ENCODE data around the gene DOK5. TPM values are rescaled to one million over a fixed set of nuclear protein-coding genes. Genes with fewer than 3 reads are reported as not detected.

Gene DOK5
- total and polyA plus RNA-seq, 12 donors, result 0.51 to 21.1 (median 9.1) TPM

DNA sequence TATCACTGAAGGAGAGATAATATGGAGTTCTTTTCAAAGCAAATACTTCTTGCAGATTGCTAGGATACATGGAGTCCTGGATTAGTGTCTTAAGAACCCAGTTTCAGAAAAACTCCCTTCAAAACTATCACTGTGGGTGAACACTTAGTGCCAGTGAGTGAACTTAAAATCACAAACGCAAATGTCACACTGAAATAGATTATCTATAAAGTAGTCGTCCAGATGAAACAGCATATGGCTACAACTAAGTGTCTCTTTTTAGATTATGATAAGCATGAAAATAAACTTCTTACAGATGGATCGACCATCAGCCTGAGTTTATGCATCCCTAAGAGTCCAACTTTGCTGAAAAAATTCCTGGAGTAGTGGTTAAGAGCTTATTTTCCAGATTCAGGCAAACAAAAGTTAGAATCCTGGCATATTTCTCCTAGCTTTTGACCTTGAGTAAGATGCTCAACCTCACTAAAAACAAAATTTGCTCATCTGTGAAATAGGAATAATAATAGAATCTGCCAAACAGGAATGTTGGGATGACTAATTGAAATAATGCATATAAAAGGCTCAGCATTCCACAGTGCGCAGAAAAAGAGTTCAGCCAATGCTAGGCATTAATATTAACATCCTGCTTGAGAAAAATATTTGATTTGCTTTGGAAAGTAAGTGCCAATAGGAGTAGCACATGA is 70.4 kb downstream of the DOK5 start:
- ATAC-seq (no peak), DNase-seq (no peak)
- TF ChIP-seq, protein P1, sequence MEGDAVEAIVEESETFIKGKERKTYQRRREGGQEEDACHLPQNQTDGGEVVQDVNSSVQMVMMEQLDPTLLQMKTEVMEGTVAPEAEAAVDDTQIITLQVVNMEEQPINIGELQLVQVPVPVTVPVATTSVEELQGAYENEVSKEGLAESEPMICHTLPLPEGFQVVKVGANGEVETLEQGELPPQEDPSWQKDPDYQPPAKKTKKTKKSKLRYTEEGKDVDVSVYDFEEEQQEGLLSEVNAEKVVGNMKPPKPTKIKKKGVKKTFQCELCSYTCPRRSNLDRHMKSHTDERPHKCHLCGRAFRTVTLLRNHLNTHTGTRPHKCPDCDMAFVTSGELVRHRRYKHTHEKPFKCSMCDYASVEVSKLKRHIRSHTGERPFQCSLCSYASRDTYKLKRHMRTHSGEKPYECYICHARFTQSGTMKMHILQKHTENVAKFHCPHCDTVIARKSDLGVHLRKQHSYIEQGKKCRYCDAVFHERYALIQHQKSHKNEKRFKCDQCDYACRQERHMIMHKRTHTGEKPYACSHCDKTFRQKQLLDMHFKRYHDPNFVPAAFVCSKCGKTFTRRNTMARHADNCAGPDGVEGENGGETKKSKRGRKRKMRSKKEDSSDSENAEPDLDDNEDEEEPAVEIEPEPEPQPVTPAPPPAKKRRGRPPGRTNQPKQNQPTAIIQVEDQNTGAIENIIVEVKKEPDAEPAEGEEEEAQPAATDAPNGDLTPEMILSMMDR (IDR thresholded peaks at IDR 0.05), result no peak
- Histone ChIP-seq H3K9me3 (peaks cover 0 to 9% (median 0%) of the 10 kb centered on the region in 11 donors), H3K4me1 (no peaks in the 10 kb centered on the region), H3K27me3 (no peaks in the 10 kb centered on the region), H3K27ac (no peak overlapping the region), H3K4me3 (no peak overlapping the region), H3K36me3 (no peaks in the 10 kb centered on the region)
- intact Hi-C loops (cut with DNase I), result no loop called here
- WGBS, 2 donors, result 64 to 68% methylated on average over 4 of the region's 4 CpGs

DNA sequence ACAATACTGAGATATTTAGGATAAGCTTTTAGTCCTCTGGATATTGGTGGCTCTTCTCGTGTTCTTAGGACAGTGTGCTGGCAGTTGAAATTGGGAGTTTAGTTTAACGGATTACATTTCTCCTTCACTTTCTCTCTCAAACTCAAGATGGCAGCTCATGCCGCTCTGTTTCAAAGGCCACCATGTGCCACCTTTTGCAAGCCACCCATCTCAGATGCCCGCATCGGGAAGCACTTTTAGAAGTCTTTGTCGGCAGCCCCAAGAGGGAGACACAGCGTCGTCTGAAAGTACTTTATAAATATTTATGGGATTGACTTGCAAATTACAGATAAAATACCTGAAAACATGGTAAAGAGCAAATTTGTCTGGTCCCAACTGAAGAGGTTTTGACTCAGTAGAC is 73.5 kb downstream of the DOK5 start:
- Histone ChIP-seq H3K27ac (no peak overlapping the region), H3K4me3 (no peak overlapping the region), H3K27me3 (no peaks in the 10 kb centered on the region), H3K4me1 (no peaks in the 10 kb centered on the region), H3K36me3 (no peaks in the 10 kb centered on the region), H3K9me3 (peaks cover 0 to 9% (median 0%) of the 10 kb centered on the region in 11 donors)
- ATAC-seq, result no peak
- WGBS, 2 donors, result 93% methylated on average over 8 of the region's 8 CpGs
- intact Hi-C loops (cut with DNase I), result no loop called here
- TF ChIP-seq, protein P1 (IDR thresholded peaks at IDR 0.05), result no peak
- DNase-seq, result no peak

DNA sequence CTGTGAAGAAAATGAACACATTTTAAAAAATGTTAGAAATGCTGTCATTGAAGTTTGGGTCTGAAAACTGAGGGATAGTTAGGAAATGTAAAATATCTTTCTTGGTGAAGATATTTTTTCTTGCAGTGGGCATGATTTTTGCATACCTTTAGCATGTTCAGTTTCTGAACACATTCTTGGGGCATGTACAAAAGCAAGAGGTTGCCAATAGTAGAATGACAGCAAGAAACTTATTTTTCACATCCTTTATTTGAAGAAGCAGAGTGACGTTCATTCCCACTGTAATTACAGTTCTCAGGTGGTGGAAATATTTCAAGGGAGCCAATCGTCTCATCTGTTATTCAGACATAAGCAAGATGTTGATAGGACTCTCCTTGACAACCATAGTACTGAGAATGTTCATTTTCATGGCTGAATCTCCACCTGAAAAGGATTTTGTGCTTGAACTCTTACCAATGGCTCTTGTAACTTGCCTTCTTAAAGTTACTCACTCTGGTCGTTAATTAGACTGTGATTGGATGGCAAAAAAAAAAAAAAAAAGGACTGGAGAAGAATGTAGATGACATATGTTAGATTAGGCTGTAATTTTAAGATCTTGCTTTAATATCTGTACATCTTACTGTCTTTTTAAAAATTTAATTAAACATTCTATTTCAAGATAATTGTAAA is 74.4 kb downstream of the DOK5 start:
- Histone ChIP-seq H3K9me3 (peaks cover 0 to 2% (median 0%) of the 10 kb centered on the region in 11 donors), H3K36me3 (no peaks in the 10 kb centered on the region), H3K4me3 (no peak overlapping the region), H3K27ac (no peak overlapping the region), H3K27me3 (no peaks in the 10 kb centered on the region), H3K4me1 (no peaks in the 10 kb centered on the region)
- DNase-seq (no peak), ATAC-seq (no peak)
- 50 to 64% methylated on average over 3 of the region's 3 CpGs for WGBS, 2 donors
- intact Hi-C loops (cut with DNase I), result no loop called here
- TF ChIP-seq, protein P1 (IDR thresholded peaks at IDR 0.05), result no peak

DNA sequence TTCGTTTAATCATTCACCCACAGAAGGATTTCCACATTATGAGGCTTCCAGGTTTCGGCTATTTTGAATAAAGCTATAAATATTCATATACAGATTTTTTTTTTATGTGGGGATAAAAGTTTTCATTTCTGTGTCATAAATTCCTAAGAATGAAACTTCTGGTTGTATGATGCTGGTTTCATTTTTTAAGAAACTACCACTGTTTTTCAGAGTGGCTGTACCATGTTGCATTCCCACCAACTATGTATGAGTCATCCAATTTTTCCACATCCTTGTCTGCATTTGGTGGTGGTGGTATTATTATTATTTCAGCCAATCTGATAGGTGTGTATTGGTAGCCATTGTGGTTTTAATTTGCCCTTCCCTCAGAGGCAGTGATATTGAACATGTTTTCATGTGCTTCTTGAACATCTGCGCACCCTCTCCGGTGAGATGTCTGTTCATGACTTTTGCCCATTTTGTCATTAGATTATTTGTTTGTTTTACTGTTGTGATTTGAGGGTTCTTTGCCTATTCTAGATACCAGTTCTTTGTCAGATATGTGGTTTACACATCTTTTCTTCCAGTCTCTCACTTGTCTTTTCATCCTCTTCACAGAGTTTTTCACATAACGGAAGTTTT is 75.5 kb downstream of the DOK5 start:
- DNase-seq (no peak), ATAC-seq (no peak)
- TF ChIP-seq, protein P1 (IDR thresholded peaks at IDR 0.05), result no peak
- Histone ChIP-seq H3K27me3 (no peaks in the 10 kb centered on the region), H3K4me3 (no peak overlapping the region), H3K36me3 (peaks cover 0 to 4% (median 0%) of the 10 kb centered on the region in 9 donors), H3K4me1 (no peaks in the 10 kb centered on the region), H3K9me3 (peaks cover 0 to 2% (median 0%) of the 10 kb centered on the region in 11 donors), H3K27ac (no peak overlapping the region)
- intact Hi-C loops (cut with DNase I), result no loop called here
- WGBS, 2 donors, result 93 to 95% methylated on average over 5 of the region's 5 CpGs
